ENCODE measurements around the gene MAPRE2. TPM values are rescaled to one million over a fixed set of nuclear protein-coding genes. Genes with fewer than 3 reads are reported as not detected.

The MAPRE2 gene
- total and polyA plus RNA-seq, 10 donors: 18.8 to 62.9 (median 45.1) TPM

- no peak for DNase-seq
- Histone ChIP-seq H3K9me3 (no peaks in the 10 kb centered on the region), H3K4me3 (no peak overlapping the region), H3K27me3 (replicated peaks in 1 of 7) (no peaks in the 10 kb centered on the region), H3K36me3 (no peaks in the 10 kb centered on the region), H3K4me1 (peaks cover 0 to 78% (median 17%) of the 10 kb centered on the region in 6 donors), H3K27ac (no peak overlapping the region)
- TF ChIP-seq POLR2A (IDR thresholded peaks at IDR 0.05): no peak
- TF ChIP-seq, protein P1, sequence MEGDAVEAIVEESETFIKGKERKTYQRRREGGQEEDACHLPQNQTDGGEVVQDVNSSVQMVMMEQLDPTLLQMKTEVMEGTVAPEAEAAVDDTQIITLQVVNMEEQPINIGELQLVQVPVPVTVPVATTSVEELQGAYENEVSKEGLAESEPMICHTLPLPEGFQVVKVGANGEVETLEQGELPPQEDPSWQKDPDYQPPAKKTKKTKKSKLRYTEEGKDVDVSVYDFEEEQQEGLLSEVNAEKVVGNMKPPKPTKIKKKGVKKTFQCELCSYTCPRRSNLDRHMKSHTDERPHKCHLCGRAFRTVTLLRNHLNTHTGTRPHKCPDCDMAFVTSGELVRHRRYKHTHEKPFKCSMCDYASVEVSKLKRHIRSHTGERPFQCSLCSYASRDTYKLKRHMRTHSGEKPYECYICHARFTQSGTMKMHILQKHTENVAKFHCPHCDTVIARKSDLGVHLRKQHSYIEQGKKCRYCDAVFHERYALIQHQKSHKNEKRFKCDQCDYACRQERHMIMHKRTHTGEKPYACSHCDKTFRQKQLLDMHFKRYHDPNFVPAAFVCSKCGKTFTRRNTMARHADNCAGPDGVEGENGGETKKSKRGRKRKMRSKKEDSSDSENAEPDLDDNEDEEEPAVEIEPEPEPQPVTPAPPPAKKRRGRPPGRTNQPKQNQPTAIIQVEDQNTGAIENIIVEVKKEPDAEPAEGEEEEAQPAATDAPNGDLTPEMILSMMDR (IDR thresholded peaks at IDR 0.05 in 8 of 11, conservative IDR thresholded peaks at IDR 0.05 in 3 of 11): no peak
- TF ChIP-seq POLR2AphosphoS5 (IDR thresholded peaks at IDR 0.05): no peak
- intact Hi-C loops (cut with DNase I; ENCODE audit: low total_unique reads): no loop called here
- 86 to 92% (median 89%) methylated on average over 5 of the region's 5 CpGs for WGBS, 5 donors
These were observed 18.2 kb downstream of the MAPRE2 start for GRCh38 chr18:35059280-35059927.

DNA sequence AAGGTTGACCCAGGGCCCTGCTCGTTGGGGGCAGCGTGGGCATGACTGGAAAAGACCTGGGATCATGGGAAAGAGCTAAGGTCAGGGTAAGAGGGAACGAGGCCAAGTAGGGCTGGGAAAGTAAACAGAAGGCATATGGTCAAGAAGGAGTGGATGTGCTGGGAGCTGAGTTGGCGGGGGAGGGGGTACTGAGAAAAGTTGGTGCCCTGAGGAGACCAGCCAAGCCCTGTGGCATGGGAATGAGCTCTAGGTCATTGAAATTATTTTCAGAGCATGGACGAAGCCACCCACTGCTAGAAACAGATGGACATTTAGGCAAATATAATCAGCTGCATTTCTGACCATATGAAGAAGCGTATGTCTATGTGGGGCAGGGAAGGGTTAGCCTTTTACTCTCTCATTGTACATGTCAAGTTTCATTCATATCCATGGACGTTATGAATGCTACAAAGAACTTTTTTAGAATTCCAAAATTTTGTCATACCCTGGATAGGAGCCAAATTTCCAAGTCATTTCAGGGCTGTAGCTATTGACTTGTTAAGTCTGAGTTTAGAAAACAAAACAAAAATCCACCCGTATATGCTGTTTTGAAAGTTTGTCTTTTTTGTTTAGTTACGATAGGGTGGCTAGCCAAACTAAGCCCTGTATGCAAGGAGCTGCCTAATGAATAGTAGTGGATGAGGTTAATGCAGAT is 19.1 kb downstream of the MAPRE2 start:
- no peak for DNase-seq
- H3K9me3 ChIP-seq: no peaks in the 10 kb centered on the region
- intact Hi-C loops (cut with DNase I; ENCODE audit: low total_unique reads): no loop called here
- no peaks in the 10 kb centered on the region for H3K27me3 ChIP-seq (replicated peaks in 1 of 7)
- H3K27ac ChIP-seq: no peak overlapping the region
- no peaks in the 10 kb centered on the region for H3K36me3 ChIP-seq
- H3K4me3 ChIP-seq: no peak overlapping the region
- TF ChIP-seq POLR2AphosphoS5 (IDR thresholded peaks at IDR 0.05) (no peak), POLR2A (IDR thresholded peaks at IDR 0.05) (no peak)
- TF ChIP-seq, protein P1 (IDR thresholded peaks at IDR 0.05 in 8 of 11, conservative IDR thresholded peaks at IDR 0.05 in 3 of 11): no peak
- WGBS, 5 donors: 76 to 82% (median 81%) methylated on average over 9 of the region's 9 CpGs
- H3K4me1 ChIP-seq: peaks cover 0 to 85% (median 16%) of the 10 kb centered on the region in 6 donors

DNA sequence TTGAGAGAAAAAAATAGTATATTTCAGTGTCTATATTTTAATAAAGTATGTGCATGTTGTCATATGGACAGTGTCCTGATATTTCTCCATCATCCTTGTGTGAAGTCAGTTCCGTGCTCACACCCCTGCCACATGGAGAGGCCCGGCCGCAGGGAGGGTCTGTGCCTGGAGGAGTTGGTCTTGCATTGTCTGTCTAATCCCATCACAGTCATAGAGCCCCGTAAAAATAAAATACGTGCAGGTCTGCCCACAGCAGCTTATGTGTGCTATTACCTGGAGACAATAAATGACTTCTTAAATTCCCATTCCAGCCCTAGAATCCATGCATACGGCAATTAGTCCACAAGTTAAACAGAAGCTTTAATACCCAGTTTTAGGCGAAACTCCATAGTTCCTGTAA is 20.1 kb downstream of the MAPRE2 start:
- 92 to 96% (median 94%) methylated on average over 7 of the region's 7 CpGs for WGBS, 5 donors
- no peak overlapping the region for H3K4me3 ChIP-seq
- TF ChIP-seq, protein P1 (IDR thresholded peaks at IDR 0.05 in 8 of 11, conservative IDR thresholded peaks at IDR 0.05 in 3 of 11): no peak
- TF ChIP-seq POLR2AphosphoS5 (IDR thresholded peaks at IDR 0.05) (no peak), POLR2A (IDR thresholded peaks at IDR 0.05) (no peak)
- H3K36me3 ChIP-seq: no peaks in the 10 kb centered on the region
- no peaks in the 10 kb centered on the region for H3K27me3 ChIP-seq (replicated peaks in 1 of 7)
- intact Hi-C loops (cut with DNase I; ENCODE audit: low total_unique reads): no loop called here
- H3K9me3 ChIP-seq: no peaks in the 10 kb centered on the region
- no peak for DNase-seq
- H3K27ac ChIP-seq: no peak overlapping the region
- peaks cover 0 to 90% (median 16%) of the 10 kb centered on the region in 6 donors for H3K4me1 ChIP-seq

DNA sequence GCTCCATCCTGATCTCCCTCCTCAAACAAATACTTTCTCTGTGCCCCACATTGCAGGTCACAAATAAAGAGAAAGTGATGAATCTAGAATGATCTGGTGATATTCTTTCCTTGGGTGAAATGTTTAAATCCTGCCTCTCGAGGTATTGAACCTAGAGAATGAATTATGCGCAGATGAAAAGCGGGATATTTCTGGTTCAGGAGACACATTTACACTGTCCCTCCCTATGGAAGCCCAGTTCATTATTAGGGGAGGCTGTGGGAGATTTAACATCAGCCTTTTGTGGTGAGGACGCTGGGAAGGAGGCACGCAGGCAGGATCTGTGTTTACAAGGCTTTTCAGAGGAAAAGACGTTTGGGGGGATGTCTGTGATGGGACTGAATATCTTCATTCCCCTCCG is 20.6 kb downstream of the MAPRE2 start:
- no peaks in the 10 kb centered on the region for H3K36me3 ChIP-seq
- WGBS, 5 donors: 83 to 91% (median 89%) methylated on average over 7 of the region's 7 CpGs
- no peaks in the 10 kb centered on the region for H3K9me3 ChIP-seq
- TF ChIP-seq POLR2AphosphoS5 (IDR thresholded peaks at IDR 0.05): no peak
- TF ChIP-seq, protein P1 (IDR thresholded peaks at IDR 0.05 in 8 of 11, conservative IDR thresholded peaks at IDR 0.05 in 3 of 11): no peak
- TF ChIP-seq POLR2A (IDR thresholded peaks at IDR 0.05): no peak
- no peak overlapping the region for H3K4me3 ChIP-seq
- no peaks in the 10 kb centered on the region for H3K27me3 ChIP-seq (replicated peaks in 1 of 7)
- DNase-seq: no peak
- H3K4me1 ChIP-seq: peaks cover 0 to 90% (median 16%) of the 10 kb centered on the region in 6 donors
- intact Hi-C loops (cut with DNase I; ENCODE audit: low total_unique reads): no loop called here
- no peak overlapping the region for H3K27ac ChIP-seq
